Tongue (tissue), 2 donors: Measurements from ENCODE around the gene MARK3. TPM values are rescaled to one million over a fixed set of nuclear protein-coding genes. Genes with fewer than 3 reads are reported as not detected.
"Not testable (repeated sequence)": the region's sequence is repeated elsewhere in the genome, so short reads cannot be mapped to it uniquely, and the experiment has no call there.

Experiments used
- DNase-seq: peaks from one replicate; pipeline ENCODE4 v3.0.0-alpha.2; 2015
- total RNA-seq: library from RNA; depleted of rRNA; stranded (reverse); fragments of >200 nt; gene quantifications from one replicate; pipeline ENCODE4 v1.2.3, GENCODE V29; 2014

MARK3 gene
- total RNA-seq, 1 donor from 2014 or later, result 77.9 TPM

DNA sequence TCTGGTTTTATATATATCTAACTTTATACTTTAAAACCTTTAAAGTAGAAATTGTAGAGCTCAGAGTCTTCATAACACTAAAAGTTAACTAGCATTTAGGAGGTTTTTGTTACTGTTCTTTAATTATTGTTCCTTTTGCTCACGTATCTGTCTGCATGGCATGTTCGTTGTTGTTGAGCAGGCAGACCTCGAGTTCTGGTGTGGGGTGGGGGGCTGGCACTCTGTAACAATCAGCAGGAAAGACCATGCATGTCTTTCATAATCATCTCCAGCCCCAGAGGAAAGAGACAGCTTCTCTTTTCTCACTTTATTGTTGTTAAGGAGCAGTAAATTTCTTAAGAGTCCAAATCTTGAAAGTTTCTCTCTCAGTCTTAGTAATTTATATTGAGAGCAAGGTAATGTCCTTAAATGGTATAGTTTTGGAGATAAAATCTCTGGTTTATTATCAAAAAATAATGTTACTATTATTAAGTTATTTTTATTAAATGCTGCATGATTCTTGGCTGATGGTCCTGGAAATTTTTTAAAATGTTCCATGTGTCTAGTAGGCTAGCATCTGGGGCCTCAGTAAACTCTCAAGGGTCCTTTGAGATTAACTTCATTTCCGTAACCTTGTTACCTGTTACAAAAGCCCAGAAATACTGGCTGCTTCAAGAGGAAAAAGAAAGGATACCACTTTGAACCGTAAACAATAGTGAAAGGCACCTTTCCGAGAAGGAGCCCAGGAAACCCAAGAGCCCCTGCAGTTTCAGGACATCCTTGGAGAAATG is 107.1 kb downstream of the MARK3 start:
- no peak for DNase-seq

DNA sequence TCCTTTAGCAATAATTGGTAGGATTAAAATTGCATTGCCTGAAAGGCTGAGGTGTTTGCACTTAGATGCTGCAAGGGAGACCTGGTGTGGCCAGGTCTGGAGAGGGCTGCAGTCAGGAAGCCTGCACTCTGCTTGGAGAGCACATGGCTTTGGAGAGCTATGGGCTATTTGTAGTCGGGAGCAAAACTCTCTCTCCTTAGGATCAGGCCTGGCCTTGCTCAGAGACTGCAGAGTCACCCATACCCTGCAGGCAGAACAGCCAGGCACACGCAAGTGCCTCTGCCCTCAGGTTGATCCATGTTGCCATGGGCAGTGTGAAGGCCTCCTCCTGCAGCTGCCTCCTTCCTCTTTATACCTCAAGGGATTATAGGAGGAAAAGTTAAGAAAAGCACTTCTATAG is 110.6 kb downstream of the MARK3 start:
- DNase-seq, result no peak

DNA sequence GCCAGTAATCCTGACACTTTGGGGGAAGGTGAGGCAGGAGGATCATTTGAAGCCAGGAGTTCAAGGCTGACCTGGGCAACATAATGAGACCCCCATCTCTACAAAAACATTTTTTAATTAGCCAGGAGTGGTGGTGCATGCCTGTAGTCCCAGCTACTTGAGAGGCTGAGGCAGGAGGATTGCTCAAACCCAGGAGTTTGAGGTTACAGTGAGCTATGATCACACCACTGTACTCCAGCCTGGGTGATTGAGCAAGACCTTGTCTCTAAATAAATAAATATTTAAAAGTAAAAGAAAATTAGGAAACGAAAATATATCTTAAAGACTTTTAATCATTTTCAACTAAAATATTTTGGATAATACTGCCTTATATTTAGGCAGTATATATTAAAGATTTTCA is 111.6 kb downstream of the MARK3 start:
- no peak for DNase-seq

DNA sequence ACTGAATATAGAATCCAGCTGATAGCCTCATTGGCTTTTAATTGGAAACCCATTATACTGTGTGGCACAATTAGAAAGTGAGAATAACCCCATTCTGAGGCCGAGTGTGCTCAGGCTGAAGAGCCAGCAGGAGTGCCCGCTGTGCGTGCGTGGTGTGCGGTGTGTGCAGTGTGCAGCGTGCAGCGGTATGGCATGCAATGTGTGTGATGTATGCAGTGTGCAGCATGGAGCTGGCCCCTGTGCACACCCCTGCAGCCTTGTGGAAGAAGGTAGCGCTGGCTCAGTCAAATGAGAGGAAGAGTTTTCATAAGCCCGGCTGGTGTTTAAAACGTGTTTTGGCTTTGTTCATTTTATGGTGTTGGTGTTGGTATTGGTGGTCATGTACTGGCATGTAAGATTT is 114.5 kb downstream of the MARK3 start:
- DNase-seq, result no peak

DNA sequence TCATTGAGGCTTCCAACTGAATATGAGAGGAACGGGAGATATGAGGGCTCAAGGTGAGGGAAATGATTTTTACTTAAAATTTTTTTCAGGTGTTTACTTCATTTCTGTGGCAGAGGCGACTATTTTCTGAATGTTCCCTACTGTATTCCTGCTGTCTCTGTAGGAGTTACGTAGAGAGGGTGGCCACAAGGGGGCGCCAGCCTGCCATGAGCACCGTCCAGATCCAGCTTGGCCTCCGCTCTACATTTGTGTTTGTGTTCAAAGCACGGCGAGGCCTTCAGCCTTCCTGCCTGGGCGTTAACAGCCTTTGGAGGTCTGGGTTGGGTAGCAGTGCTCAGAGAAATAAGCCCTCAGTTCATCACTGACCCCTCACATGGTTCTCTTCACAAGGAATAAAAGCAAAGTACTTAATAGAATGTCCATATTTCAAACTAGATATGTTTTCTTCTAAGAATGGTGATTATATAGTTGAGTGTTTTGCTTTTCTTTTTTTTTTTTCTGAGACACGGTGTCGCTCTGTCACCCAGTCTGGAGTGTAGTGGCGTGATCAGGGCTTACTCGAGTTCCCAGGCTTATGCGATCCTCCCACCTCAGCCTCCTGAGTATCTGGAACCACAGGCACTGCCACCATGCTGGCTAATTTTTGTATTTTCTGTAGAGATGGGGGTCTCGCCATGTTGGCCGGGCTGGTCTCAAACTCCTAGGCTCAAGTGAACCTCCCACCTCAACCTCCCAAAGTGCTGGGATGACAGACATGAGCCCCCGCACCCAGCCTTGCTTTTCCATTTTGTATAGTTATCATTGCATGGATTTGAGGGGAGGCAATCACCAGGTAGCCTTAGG is 115.2 kb downstream of the MARK3 start:
- DNase-seq, result peak; percentile 95

DNA sequence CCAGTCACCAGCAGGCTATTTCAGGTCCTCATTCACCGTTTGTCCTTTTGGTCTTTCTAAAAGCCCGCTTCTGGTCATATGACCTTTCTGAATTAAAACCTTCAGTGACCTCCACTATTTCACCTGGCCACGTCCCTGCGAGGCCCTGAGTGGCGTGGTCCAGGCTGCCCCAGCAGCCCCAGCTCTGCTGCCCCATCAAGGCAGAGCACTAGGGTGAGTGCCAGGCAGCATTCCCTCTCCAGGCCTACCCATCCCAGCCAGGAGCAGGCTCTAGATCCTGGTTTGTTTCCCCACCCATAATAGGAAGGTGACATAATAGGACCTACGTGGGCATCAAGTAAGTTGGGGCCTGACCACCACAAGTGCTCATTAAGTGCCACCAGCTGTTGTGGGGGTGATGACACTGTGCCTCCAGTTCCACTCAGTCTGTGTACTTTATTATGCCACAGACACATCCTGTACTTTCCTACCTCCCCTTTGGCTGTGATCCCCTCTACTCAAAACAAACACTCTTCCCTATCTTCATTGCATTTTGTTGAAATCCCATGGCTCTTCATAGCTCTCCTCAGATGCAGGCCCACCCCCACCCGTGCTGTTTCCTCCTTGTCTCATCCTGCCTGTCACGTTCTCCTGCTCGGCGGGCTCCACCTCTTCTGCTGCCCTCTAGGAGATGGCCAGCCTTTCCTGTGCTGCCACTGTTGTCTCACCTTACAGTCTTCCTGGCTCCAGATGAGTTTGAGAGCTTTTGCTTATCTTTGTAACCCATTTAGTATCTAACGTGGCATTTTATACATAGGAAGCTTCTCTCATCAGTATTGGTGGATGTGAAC is 116.0 kb downstream of the MARK3 start:
- no peak for DNase-seq

DNA sequence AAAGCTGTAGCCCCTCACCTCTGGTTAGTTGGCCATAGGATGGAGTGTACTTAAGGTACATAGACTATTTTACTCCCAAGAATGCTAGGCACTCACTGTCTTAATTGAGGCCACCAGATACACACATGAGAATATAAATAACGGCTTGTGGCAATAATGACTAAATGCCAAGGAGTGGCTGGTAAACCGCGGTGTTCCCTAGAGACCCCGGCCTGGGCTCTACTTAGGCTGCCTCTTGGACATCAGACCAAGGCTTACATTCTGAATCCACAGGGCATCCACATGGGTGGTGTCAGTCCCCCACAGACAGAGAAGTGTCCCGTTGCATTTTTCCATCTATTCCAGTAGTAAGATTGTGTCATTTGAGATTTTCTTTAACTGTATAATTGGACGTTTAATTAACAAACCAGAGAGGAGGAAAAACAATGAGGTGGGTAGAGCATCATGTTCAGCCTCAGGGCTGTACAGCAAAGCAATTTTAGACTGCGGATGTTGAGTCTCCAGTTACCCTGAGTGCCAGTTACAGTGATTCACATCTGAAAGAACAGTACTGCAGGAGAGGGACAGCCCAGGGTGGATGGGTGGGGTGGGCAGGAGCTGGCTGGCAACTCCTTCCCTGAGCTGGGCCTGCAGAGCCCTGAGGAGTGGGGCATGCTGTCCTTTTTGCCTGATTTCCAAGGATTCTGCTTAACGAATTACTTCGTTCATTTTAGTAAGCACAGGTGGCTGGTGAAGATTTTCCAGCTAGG is 116.9 kb downstream of the MARK3 start:
- DNase-seq, result no peak

DNA sequence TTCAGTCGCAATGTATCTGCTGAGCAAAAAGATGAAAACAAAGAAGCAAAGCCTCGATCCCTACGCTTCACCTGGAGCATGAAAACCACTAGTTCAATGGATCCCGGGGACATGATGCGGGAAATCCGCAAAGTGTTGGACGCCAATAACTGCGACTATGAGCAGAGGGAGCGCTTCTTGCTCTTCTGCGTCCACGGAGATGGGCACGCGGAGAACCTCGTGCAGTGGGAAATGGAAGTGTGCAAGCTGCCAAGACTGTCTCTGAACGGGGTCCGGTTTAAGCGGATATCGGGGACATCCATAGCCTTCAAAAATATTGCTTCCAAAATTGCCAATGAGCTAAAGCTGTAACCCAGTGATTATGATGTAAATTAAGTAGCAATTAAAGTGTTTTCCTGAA is 117.7 kb downstream of the MARK3 start:
- no peak for DNase-seq

DNA sequence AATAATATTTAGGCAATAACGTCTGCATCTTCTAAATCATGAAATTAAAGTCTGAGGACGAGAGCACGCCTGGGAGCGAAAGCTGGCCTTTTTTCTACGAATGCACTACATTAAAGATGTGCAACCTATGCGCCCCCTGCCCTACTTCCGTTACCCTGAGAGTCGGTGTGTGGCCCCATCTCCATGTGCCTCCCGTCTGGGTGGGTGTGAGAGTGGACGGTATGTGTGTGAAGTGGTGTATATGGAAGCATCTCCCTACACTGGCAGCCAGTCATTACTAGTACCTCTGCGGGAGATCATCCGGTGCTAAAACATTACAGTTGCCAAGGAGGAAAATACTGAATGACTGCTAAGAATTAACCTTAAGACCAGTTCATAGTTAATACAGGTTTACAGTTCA is 118.1 kb downstream of the MARK3 start:
- DNase-seq, result no peak

DNA sequence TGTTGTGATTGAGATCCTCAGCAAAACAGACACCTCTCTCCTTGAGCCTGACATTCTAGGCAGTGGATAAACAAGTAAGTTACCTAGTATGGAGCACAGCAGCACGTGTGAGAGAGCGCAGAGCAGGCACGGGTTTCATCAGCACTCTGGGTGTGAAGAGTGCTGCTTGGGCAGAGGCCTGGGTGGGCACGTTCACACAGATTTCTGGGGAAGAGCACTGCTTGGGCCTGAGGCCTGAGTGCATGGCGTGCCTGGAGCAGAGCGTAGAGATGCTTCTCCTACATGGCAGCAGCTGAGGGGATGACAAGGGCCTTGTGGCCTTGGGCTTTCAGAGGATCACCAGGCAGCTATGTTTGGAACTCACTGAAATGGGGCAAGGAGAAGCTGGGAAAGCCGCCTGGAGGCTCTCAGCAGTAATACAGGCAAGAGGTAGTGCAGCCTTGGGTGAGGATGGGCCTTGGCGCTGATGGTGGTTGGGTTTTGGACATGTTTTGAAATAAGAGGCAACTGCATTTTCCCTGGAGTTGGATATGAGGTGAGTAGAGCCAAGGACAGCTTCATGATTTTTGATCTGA is 119.9 kb downstream of the MARK3 start:
- no peak for DNase-seq

DNA sequence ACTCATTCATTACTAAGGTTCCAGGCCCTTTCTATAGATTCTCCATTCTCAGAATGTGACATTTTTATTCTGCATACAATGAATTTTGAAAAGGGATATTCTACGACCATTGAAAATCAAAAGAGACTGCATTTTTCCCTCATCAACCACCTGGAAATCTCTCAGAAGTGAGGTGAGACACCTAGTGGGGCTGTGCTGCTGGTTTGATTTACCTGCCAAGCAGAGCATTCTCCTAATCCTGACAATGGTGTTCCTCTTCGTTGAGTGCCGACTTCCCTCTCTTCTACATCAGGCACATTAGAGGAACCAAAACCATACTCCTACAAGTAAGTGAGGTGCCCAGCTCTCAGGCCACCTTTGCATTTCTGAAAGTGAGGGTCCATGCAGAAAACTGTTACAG is 122.5 kb downstream of the MARK3 start:
- DNase-seq, result no peak

DNA sequence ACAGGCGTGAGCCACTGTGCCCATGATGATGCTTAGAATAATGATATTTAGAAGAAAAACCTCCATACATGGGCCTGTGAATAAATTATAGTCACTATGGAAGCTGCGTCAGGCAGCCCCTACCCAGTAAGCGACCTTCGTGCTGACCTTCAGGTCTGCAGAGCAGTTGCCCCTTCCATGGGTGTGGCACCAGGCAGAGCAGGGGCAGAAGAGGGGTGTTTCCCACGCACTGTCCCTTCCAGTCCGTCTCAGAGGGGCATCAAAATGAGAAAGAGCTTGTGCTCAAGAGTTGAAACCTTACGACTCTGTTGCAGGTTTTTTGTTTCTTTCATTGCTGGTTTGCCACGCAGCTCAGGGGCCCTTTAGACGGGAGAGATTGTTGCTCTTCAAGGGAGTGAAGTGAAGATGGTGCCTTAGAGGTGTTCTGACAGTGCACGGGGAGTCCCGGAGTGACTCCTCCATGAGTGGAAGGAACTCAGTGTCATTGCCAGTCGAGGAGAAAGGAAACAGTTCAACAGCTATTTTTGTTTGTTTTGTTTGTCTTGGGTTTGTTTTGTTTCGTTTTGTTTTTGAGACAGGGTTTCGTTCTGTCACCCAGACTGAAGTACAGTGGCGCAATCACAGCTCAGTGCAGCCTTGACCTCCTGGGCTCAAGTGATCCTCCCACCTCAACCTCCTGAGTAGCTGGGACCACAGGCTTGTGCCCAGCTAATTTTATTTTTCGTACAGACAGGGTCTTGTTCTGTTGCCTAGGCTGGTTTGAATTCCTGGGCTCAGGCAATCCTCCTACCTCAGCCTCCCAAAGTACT is 123.5 kb downstream of the MARK3 start:
- no peak for DNase-seq

DNA sequence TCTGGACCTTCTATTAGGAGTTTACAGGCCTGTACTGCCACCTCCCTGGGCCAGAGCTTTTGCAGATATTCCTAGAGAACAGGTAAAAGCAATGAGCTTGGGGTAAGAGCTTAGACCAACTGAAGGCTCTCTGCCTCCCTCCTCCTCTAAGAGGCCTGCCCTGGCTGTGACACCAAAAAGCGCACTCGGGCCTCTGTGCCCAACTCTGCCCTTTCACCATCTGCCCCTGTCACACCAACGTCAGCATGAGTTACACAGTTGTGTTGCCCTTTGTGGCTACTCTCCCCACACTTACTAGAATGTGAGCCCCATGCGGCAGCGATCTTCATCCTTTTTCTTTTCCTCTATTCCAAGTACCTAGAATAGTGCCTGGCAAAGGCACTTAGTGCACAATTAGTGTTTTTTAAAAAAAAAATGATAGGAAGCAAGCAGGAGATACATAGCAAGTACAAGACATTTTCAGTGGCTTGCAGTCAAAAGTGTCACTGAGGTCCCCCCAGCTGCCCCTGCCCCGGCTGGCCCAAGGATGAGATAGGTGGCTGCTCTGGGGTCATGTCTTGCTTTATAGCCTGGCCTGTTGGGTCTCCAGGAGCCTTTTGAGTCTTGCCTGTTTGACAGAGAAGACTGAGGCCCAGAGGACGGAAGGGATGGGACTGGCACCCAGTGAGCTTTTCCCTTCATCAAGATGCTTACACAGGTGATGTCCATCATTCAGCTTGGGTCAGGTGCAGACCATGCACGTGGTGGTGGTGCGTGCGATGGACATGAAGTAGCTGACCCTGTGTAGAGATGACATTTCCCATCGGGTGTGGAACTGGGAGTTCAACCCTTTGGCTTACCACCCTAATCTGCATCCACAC is 124.9 kb downstream of the MARK3 start:
- DNase-seq, result no peak

DNA sequence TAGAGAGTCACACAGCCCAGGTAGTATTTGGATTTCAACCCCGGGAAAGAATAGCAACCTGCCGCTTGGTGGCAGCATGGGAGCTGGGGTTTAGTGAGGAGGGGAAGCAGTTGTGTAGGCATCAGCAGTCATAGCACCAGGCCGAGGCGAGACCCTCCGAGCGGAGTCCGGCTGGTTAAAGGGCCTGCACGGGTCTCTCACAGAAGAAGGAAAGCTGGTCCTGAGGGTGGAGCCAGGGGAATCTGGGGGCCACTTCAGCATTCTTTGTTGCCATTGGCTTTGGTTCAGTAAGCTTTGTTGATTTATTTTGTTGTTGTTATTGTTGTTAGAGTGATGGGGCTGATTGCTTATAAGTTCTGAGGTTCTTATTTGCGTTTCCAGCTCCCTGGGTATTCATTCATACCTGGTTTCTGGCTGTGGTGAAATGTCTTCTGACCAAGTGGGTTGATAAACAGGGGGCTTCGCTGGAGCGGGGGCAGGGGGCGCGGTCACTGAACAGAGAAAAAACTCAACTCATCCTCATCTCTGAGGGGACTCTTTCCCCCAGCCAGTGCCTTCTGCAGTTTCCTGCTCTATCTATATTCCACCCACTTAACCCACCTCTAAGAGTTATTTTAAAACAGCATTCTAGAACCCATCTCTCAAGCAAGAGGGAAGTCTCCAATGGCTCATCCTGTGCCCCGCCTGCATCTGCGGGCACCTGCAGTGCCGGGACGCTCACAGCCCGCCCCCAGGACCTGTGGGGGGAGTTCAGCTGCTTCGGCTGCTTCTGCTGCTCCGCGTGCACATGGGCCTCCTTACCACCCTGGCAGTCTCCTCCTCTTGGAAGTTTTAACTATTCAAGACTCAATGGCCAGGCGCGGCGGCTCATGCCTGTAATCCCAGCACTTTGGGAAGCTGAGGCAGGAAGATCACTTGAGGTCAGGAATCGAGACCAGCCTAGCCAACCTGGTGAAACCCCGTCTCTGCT is 125.8 kb downstream of the MARK3 start:
- no peak for DNase-seq

DNA sequence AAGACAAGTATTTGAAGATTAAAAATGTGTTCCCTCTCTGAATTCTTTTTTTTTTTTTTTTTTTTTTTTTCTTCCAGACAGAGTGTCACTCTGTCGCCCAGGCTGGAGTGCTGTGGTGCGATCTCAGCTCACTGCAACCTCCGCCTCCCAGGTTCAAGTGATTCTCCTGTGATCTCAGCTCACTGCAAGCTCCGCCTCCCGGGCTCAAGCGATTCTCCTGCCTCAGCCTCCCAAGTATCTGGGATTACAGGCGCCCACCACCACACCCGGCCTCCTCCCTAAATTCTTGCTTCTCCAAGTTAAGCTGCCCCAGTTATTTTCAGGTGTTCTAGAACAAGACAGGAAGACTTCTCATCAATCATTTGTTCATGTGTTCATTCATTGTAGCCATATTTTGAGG is 127.0 kb downstream of the MARK3 start:
- DNase-seq, result not testable (repeated sequence)

DNA sequence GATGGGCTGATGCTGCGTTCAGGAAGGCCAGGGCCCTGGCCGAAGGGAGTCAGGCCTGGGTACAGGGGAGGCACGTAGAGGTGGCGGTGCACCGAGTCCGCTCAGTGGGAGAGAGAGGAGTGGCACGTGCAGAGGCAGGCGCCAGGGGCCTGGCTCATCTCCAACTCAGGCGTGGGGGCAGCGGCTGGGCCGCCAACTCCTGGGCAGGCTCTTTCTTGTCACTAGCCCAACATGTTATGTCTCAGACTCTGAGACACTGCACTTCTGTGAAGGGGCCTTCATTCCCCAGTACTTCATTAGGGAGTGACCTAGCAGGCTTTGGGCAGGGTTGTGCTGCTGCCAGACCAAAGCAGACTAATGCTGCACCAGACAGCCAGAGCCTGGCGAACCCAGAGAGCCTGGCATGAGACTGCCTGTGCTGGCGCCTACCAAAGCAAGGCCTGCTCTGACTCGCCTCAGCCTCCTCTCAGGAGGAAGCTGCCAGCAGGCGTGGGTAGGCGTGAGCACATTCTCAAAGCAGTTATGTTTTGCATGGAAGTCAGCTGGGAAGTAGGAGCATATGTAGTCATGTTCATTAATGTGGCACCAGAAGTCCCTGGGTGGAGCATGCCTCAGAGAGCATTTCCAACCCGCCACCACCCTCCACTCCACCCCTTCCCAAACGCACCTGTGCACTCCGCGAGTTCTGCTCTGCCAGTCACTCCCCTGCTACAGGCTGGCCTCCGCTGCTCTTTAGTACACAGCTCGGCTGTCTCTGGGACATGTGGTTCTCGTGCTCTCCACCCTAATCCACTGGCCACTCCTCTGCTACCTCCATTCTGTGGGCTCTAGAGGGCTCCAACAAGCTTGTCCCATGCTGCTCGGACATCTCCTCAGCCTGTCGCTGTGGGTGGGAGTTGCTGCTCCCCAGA is 127.7 kb downstream of the MARK3 start:
- peak; percentile 83 for DNase-seq
